ENCODE measurements around the gene ZNF774.

Gene ZNF774

GRCh38 chr15:90358124-90359033, 6.3 kb downstream of the ZNF774 start:
- Histone ChIP-seq H3K9me3 (ENCODE audit: control insufficient read depth, insufficient read depth, low read depth, low read length) (no peaks in the 10 kb centered on the region), H3K36me3 (ENCODE audit: control insufficient read depth in 2 of 2, insufficient read depth in 1 of 2, low read length in 2 of 2) (peaks cover 30 to 39% of the 10 kb centered on the region in 2 experiments), H3K4me1 (ENCODE audit: control insufficient read depth, insufficient read depth, low read length) (no peaks in the 10 kb centered on the region; the same call in 1 of the 2 replicates), H3K4me3 (ENCODE audit: low read depth, low read length) (no peak overlapping the region), H3K27ac (ENCODE audit: extremely low read depth, low read depth, low read length) (no peak overlapping the region)
- TF ChIP-seq ZNF184 (tag by site-specific recombination; IDR thresholded peaks at IDR 0.05) = no peak
- peak; percentile 44; the same call in 1 of the 2 replicates for TF ChIP-seq ZNF449 (tag by site-specific recombination; IDR thresholded peaks at IDR 0.05)
- no peak for TF ChIP-seq ZNF48 (tag by site-specific recombination; IDR thresholded peaks at IDR 0.05)
- TF ChIP-seq PRDM6 (tag by site-specific recombination; IDR thresholded peaks at IDR 0.05) = peak; percentile 52; the same call in 1 of the 2 replicates
- TF ChIP-seq ZNF560 (tag by site-specific recombination; IDR thresholded peaks at IDR 0.05; ENCODE audit: borderline replicate concordance) = no peak
- ChIA-PET CTCF (interaction anchor here (0.5 to 1.9 kb wide), 5 partner anchors 13 to 1455 kb away, joined by 3 to 12 read pairs (median 3); no protein-coding TSS in a partner anchor), POLR2A (no interaction called here)

- TF ChIP-seq ZNF837 (tag by site-specific recombination; IDR thresholded peaks at IDR 0.05) (no peak), ZSCAN18 (tag by site-specific recombination; IDR thresholded peaks at IDR 0.05) (no peak), ZNF544 (tag by site-specific recombination; IDR thresholded peaks at IDR 0.05) (no peak), ZNF560 (tag by site-specific recombination; IDR thresholded peaks at IDR 0.05; ENCODE audit: borderline replicate concordance) (no peak), ZNF596 (tag by site-specific recombination; IDR thresholded peaks at IDR 0.05) (no peak), KLF9 (tag by site-specific recombination; IDR thresholded peaks at IDR 0.05; ENCODE audit: low read depth) (no peak), MYNN (tag by site-specific recombination; IDR thresholded peaks at IDR 0.05; ENCODE audit: borderline replicate concordance) (no peak), ZNF529 (tag by site-specific recombination; IDR thresholded peaks at IDR 0.05; ENCODE audit: insufficient replicate concordance) (no peak), ZNF555 (tag by site-specific recombination; conservative IDR thresholded peaks at IDR 0.05) (no peak), ZNF449 (tag by site-specific recombination; IDR thresholded peaks at IDR 0.05) (no peak), ZNF114 (tag by site-specific recombination; IDR thresholded peaks at IDR 0.05) (no peak), ZBTB7A (tag by site-specific recombination; IDR thresholded peaks at IDR 0.05; ENCODE audit: low read depth) (no peak)
- H3K4me1 ChIP-seq (ENCODE audit: control insufficient read depth, insufficient read depth, low read length) = no peaks in the 10 kb centered on the region
- no peaks in the 10 kb centered on the region for H3K9me3 ChIP-seq (ENCODE audit: control insufficient read depth, insufficient read depth, low read depth, low read length)
- CTCF ChIA-PET = interaction anchor here (0.6 to 5.5 kb wide), 11 partner anchors 13 to 289 kb away, joined by 3 to 82 read pairs (median 4); no protein-coding TSS in a partner anchor
- H3K27ac ChIP-seq (ENCODE audit: extremely low read depth, low read depth, low read length) = no peak overlapping the region
- POLR2A ChIA-PET = interaction anchor here (2.0 to 2.6 kb wide), 2 partner anchors 8 to 28 kb away, joined by 7 to 10 read pairs; partner anchors contain the start of genes IQGAP1 and ZNF774
- no peak overlapping the region for H3K4me3 ChIP-seq (ENCODE audit: low read depth, low read length)
- H3K36me3 ChIP-seq (ENCODE audit: control insufficient read depth in 2 of 2, insufficient read depth in 1 of 2, low read length in 2 of 2) = peaks cover 32 to 39% of the 10 kb centered on the region in 2 experiments
Observed at GRCh38 chr15:90360746-90361145, 8.7 kb downstream of the ZNF774 start.
